Nephron (organoid): ENCODE results near the gene FBXL16.

Source experiments
- H3K27ac Mint-ChIP-seq, 3 experiments: 2 replicates each; pipeline ENCODE4 v1.8.0; 2020; ENCODE audit warnings: mixed read lengths in 3 of 3, mild to moderate bottlenecking in 2 of 3, moderate library complexity in 1 of 3
- H3K27me3 Mint-ChIP-seq: 2 replicates; pipeline ENCODE4 v1.8.0; 2021; ENCODE audit warnings: low read depth, mild to moderate bottlenecking, moderate library complexity, mixed read lengths
- H3K36me3 Mint-ChIP-seq: 2 replicates; pipeline ENCODE4 v1.8.0; 2020; ENCODE audit warnings: low read depth, mixed read lengths
- H3K4me1 Mint-ChIP-seq: 2 replicates; pipeline ENCODE4 v1.8.0; 2020; ENCODE audit warnings: mixed read lengths
- H3K4me3 Mint-ChIP-seq, 3 experiments: 2 replicates each; pipeline ENCODE4 v1.8.0; 2020; ENCODE audit warnings: mild to moderate bottlenecking in 3 of 3, mixed read lengths in 3 of 3, moderate library complexity in 2 of 3
- H3K9me3 Mint-ChIP-seq: 2 replicates; pipeline ENCODE4 v1.8.0; 2020; ENCODE audit warnings: mixed read lengths
- CTCF ChIP-seq, 3 experiments: fragments of 200-600 bp; sonication (generic); IDR thresholded peaks; one replicate each; pipeline ENCODE4 v1.5.0; 2021; ENCODE audit warnings: antibody characterized with exemption in 3 of 3; ENCODE audit not compliant: unreplicated experiment in 3 of 3

FBXL16 gene

GRCh38 chr16:674968-675883 lies 30.4 kb downstream of the FBXL16 start, which contains the start of gene RHBDL1:
RHBDL1 (plus strand) TSS chr16:675671; CDS start chr16:675791, 120 bp downstream.
- H3K9me3 Mint-ChIP-seq: no peaks in the 10 kb centered on the region
- no peaks in the 10 kb centered on the region for H3K4me1 Mint-ChIP-seq
- peaks cover 6% of the 10 kb centered on the region for H3K27me3 Mint-ChIP-seq
- no peak for TF ChIP-seq CTCF (IDR thresholded peaks at IDR 0.05; ENCODE audit: unreplicated experiment in 3 of 3)
- no peak within 1 kb of the TSS for H3K27ac Mint-ChIP-seq
- peak within 1 kb of the TSS; percentile 42 to 69 (median 69) for H3K4me3 Mint-ChIP-seq
- H3K36me3 Mint-ChIP-seq: peaks cover 3% of the 10 kb centered on the region

- TF ChIP-seq CTCF (IDR thresholded peaks at IDR 0.05; ENCODE audit: unreplicated experiment in 3 of 3): no peak
- Mint-ChIP-seq H3K36me3 (peaks cover 3% of the 10 kb centered on the region), H3K27ac (no peak overlapping the region), H3K4me3 (peak overlapping the region in 2 of 3 experiments; percentile 32 to 51), H3K4me1 (no peaks in the 10 kb centered on the region), H3K27me3 (peaks cover 6% of the 10 kb centered on the region), H3K9me3 (no peaks in the 10 kb centered on the region)
Measured at GRCh38 chr16:674214-674881, 31.3 kb downstream of the FBXL16 start.

GRCh38 chr16:673399-673991 lies 32.1 kb downstream of the FBXL16 start:
- Mint-ChIP-seq H3K4me1 (no peaks in the 10 kb centered on the region), H3K36me3 (peaks cover 3% of the 10 kb centered on the region), H3K4me3 (no peak overlapping the region), H3K27me3 (peaks cover 6% of the 10 kb centered on the region), H3K9me3 (no peaks in the 10 kb centered on the region), H3K27ac (no peak overlapping the region)
- TF ChIP-seq CTCF (IDR thresholded peaks at IDR 0.05; ENCODE audit: unreplicated experiment in 3 of 3): no peak

- H3K4me1 Mint-ChIP-seq: no peaks in the 10 kb centered on the region
- TF ChIP-seq CTCF (IDR thresholded peaks at IDR 0.05; ENCODE audit: unreplicated experiment in 3 of 3): no peak
- peaks cover 6% of the 10 kb centered on the region for H3K27me3 Mint-ChIP-seq
- no peaks in the 10 kb centered on the region for H3K9me3 Mint-ChIP-seq
- peaks cover 3% of the 10 kb centered on the region for H3K36me3 Mint-ChIP-seq
- no peak overlapping the region for H3K27ac Mint-ChIP-seq
- H3K4me3 Mint-ChIP-seq: peak overlapping the region in 1 of 3 experiments; percentile 14
Measured at GRCh38 chr16:672851-673250, 32.8 kb downstream of the FBXL16 start.

GRCh38 chr16:672371-672770 lies 33.2 kb downstream of the FBXL16 start:
- Mint-ChIP-seq H3K27me3 (peaks cover 6% of the 10 kb centered on the region), H3K9me3 (no peaks in the 10 kb centered on the region), H3K4me1 (no peaks in the 10 kb centered on the region), H3K27ac (no peak overlapping the region), H3K4me3 (no peak overlapping the region), H3K36me3 (peaks cover 3% of the 10 kb centered on the region)
- TF ChIP-seq CTCF (IDR thresholded peaks at IDR 0.05; ENCODE audit: unreplicated experiment in 3 of 3): no peak
